ENCODE data around the gene EIF2AK3. TPM values are rescaled to one million over a fixed set of nuclear protein-coding genes. Genes with fewer than 3 reads are reported as not detected.

The EIF2AK3 gene
- total RNA-seq: 17.9 and 24.2 TPM in 2 replicates

DNA sequence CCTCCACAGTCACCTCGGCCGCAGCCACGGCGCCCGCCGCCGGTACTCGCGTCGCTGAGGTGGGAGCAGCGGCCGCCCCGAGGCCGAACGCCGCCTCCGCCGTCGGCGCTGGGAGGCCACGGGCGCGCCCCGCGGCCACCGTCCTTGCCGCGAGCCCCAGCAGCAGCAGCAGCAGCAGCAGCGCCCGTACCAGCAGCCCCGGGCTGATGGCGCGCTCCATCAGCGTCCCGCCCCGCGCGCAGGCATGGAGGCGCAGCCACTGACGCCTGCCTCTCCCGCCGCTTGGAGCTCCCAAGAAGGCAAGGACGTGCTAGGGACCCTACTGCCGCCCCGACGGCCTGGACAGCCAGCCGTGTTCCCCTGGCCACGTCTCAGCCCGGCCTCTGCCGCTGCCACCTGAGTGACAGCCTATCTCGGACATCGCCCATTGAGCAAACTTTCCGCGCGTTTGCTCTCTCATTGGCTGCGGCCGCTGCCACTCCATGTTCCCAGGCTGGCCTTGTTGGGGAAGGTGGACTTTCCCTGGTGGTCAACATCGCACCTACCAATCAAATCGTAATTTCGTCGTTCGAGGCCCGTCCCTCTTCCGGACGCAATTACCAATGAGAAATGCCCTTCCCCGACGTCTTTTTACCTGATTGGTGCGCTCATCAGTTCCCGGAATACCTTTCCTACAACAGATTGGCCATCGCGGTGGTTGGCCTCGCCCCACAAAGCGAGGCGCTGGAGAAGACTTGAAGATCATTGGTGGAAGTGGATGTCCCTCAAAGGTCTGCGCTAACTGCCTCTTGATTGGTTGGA is at the start of gene EIF2AK3:
EIF2AK3 (minus strand) TSS at position 410 of the 801 bp plus-strand sequence; CDS start at position 220, 190 bp downstream.

Other genes with a start within 250 kb of the EIF2AK3 start
- gene FOXI3, start 174.8 kb downstream of the EIF2AK3 start, total RNA-seq: not detected in 2 replicates
- 14.9 and 19.3 TPM in 2 replicates for gene RPIA, start 64.2 kb upstream of the EIF2AK3 start, total RNA-seq

Measured in epithelial cell of umbilical artery (primary cell).